ENCODE measurements around the gene MELTF.

Gene MELTF

GRCh38 chr3:197010556-197011351, 18.9 kb downstream of the MELTF start:
- Histone ChIP-seq H3K9ac (ENCODE audit: low read length in 5 of 5) (no peak overlapping the region), H3K27me3 (ENCODE audit: control insufficient read depth in 5 of 5, insufficient read depth in 4 of 5, low read length in 5 of 5) (peaks cover 0 to 11% (median 5%) of the 10 kb centered on the region in 5 donors), H3K27ac (ENCODE audit: low read depth, low read length) (no peak overlapping the region), H3K36me3 (ENCODE audit: control insufficient read depth in 5 of 5, insufficient read depth in 5 of 5, low read length in 5 of 5) (no peaks in the 10 kb centered on the region), H3K4me1 (ENCODE audit: control insufficient read depth in 5 of 5, insufficient read depth in 5 of 5, low read length in 5 of 5) (no peaks in the 10 kb centered on the region), H3K9me3 (ENCODE audit: control insufficient read depth in 5 of 5, low read length in 5 of 5) (no peaks in the 10 kb centered on the region), H3K4me3 (ENCODE audit: low read depth in 1 of 5, low read length in 5 of 5) (no peak overlapping the region)

- H3K4me3 ChIP-seq (ENCODE audit: low read depth in 1 of 5, low read length in 5 of 5) = no peak overlapping the region
- no peaks in the 10 kb centered on the region for H3K36me3 ChIP-seq (ENCODE audit: control insufficient read depth in 5 of 5, insufficient read depth in 5 of 5, low read length in 5 of 5)
- no peaks in the 10 kb centered on the region for H3K9me3 ChIP-seq (ENCODE audit: control insufficient read depth in 5 of 5, low read length in 5 of 5)
- H3K4me1 ChIP-seq (ENCODE audit: control insufficient read depth in 5 of 5, insufficient read depth in 5 of 5, low read length in 5 of 5) = no peaks in the 10 kb centered on the region
- H3K27ac ChIP-seq (ENCODE audit: low read depth, low read length) = no peak overlapping the region
- peaks cover 0 to 6% (median 5%) of the 10 kb centered on the region in 5 donors for H3K27me3 ChIP-seq (ENCODE audit: control insufficient read depth in 5 of 5, insufficient read depth in 4 of 5, low read length in 5 of 5)
- no peak overlapping the region for H3K9ac ChIP-seq (ENCODE audit: low read length in 5 of 5)
Measured at GRCh38 chr3:197009532-197010019, 20.0 kb downstream of the MELTF start.

- H3K27ac ChIP-seq (ENCODE audit: low read depth, low read length) = no peak overlapping the region
- no peaks in the 10 kb centered on the region for H3K36me3 ChIP-seq (ENCODE audit: control insufficient read depth in 5 of 5, insufficient read depth in 5 of 5, low read length in 5 of 5)
- H3K4me1 ChIP-seq (ENCODE audit: control insufficient read depth in 5 of 5, insufficient read depth in 5 of 5, low read length in 5 of 5) = peaks cover 0 to 5% (median 3%) of the 10 kb centered on the region in 5 donors
- no peaks in the 10 kb centered on the region for H3K9me3 ChIP-seq (ENCODE audit: control insufficient read depth in 5 of 5, low read length in 5 of 5)
- H3K4me3 ChIP-seq (ENCODE audit: low read depth in 1 of 5, low read length in 5 of 5) = no peak overlapping the region
- peaks cover 0 to 6% (median 5%) of the 10 kb centered on the region in 5 donors for H3K27me3 ChIP-seq (ENCODE audit: control insufficient read depth in 5 of 5, insufficient read depth in 4 of 5, low read length in 5 of 5)
- H3K9ac ChIP-seq (ENCODE audit: low read length in 5 of 5) = no peak overlapping the region
Measured at GRCh38 chr3:197008436-197009209, 21.0 kb downstream of the MELTF start.

GRCh38 chr3:197007953-197008352, 21.7 kb downstream of the MELTF start:
- Histone ChIP-seq H3K36me3 (ENCODE audit: control insufficient read depth in 5 of 5, insufficient read depth in 5 of 5, low read length in 5 of 5) (no peaks in the 10 kb centered on the region), H3K27me3 (ENCODE audit: control insufficient read depth in 5 of 5, insufficient read depth in 4 of 5, low read length in 5 of 5) (peaks cover 0 to 6% (median 5%) of the 10 kb centered on the region in 5 donors), H3K27ac (ENCODE audit: low read depth, low read length) (no peak overlapping the region), H3K4me1 (ENCODE audit: control insufficient read depth in 5 of 5, insufficient read depth in 5 of 5, low read length in 5 of 5) (peaks cover 0 to 8% (median 6%) of the 10 kb centered on the region in 5 donors), H3K9ac (ENCODE audit: low read length in 5 of 5) (no peak overlapping the region), H3K9me3 (ENCODE audit: control insufficient read depth in 5 of 5, low read length in 5 of 5) (no peaks in the 10 kb centered on the region), H3K4me3 (ENCODE audit: low read depth in 1 of 5, low read length in 5 of 5) (no peak overlapping the region)

GRCh38 chr3:197007296-197007940, 22.2 kb downstream of the MELTF start:
- Histone ChIP-seq H3K4me3 (ENCODE audit: low read depth in 1 of 5, low read length in 5 of 5) (no peak overlapping the region), H3K9me3 (ENCODE audit: control insufficient read depth in 5 of 5, low read length in 5 of 5) (no peaks in the 10 kb centered on the region), H3K27me3 (ENCODE audit: control insufficient read depth in 5 of 5, insufficient read depth in 4 of 5, low read length in 5 of 5) (peaks cover 0 to 6% (median 5%) of the 10 kb centered on the region in 5 donors), H3K4me1 (ENCODE audit: control insufficient read depth in 5 of 5, insufficient read depth in 5 of 5, low read length in 5 of 5) (peaks cover 0 to 11% (median 6%) of the 10 kb centered on the region in 5 donors), H3K9ac (ENCODE audit: low read length in 5 of 5) (no peak overlapping the region), H3K36me3 (ENCODE audit: control insufficient read depth in 5 of 5, insufficient read depth in 5 of 5, low read length in 5 of 5) (no peaks in the 10 kb centered on the region), H3K27ac (ENCODE audit: low read depth, low read length) (no peak overlapping the region)

- H3K9me3 ChIP-seq (ENCODE audit: control insufficient read depth in 5 of 5, low read length in 5 of 5) = no peaks in the 10 kb centered on the region
- H3K9ac ChIP-seq (ENCODE audit: low read length in 5 of 5) = no peak overlapping the region
- peaks cover 0 to 6% (median 5%) of the 10 kb centered on the region in 5 donors for H3K27me3 ChIP-seq (ENCODE audit: control insufficient read depth in 5 of 5, insufficient read depth in 4 of 5, low read length in 5 of 5)
- H3K36me3 ChIP-seq (ENCODE audit: control insufficient read depth in 5 of 5, insufficient read depth in 5 of 5, low read length in 5 of 5) = no peaks in the 10 kb centered on the region
- no peak overlapping the region for H3K27ac ChIP-seq (ENCODE audit: low read depth, low read length)
- peaks cover 0 to 17% (median 11%) of the 10 kb centered on the region in 5 donors for H3K4me1 ChIP-seq (ENCODE audit: control insufficient read depth in 5 of 5, insufficient read depth in 5 of 5, low read length in 5 of 5)
- no peak overlapping the region for H3K4me3 ChIP-seq (ENCODE audit: low read depth in 1 of 5, low read length in 5 of 5)
Measured at GRCh38 chr3:197006860-197007259, 22.8 kb downstream of the MELTF start.

GRCh38 chr3:197006446-197006845, 23.2 kb downstream of the MELTF start:
- H3K27ac ChIP-seq (ENCODE audit: low read depth, low read length) = no peak overlapping the region
- H3K9me3 ChIP-seq (ENCODE audit: control insufficient read depth in 5 of 5, low read length in 5 of 5) = no peaks in the 10 kb centered on the region
- H3K27me3 ChIP-seq (ENCODE audit: control insufficient read depth in 5 of 5, insufficient read depth in 4 of 5, low read length in 5 of 5) = peaks cover 0 to 6% (median 5%) of the 10 kb centered on the region in 5 donors
- no peak overlapping the region for H3K4me3 ChIP-seq (ENCODE audit: low read depth in 1 of 5, low read length in 5 of 5)
- peaks cover 0 to 19% (median 11%) of the 10 kb centered on the region in 5 donors for H3K4me1 ChIP-seq (ENCODE audit: control insufficient read depth in 5 of 5, insufficient read depth in 5 of 5, low read length in 5 of 5)
- H3K36me3 ChIP-seq (ENCODE audit: control insufficient read depth in 5 of 5, insufficient read depth in 5 of 5, low read length in 5 of 5) = no peaks in the 10 kb centered on the region
- H3K9ac ChIP-seq (ENCODE audit: low read length in 5 of 5) = no peak overlapping the region

GRCh38 chr3:197003461-197004385, 25.9 kb downstream of the MELTF start:
- H3K9me3 ChIP-seq (ENCODE audit: control insufficient read depth in 5 of 5, low read length in 5 of 5) = peaks cover 0 to 3% (median 0%) of the 10 kb centered on the region in 5 donors
- H3K27me3 ChIP-seq (ENCODE audit: control insufficient read depth in 5 of 5, insufficient read depth in 4 of 5, low read length in 5 of 5) = peaks cover 0 to 5% (median 0%) of the 10 kb centered on the region in 5 donors
- peaks cover 0 to 19% (median 11%) of the 10 kb centered on the region in 5 donors for H3K4me1 ChIP-seq (ENCODE audit: control insufficient read depth in 5 of 5, insufficient read depth in 5 of 5, low read length in 5 of 5)
- no peaks in the 10 kb centered on the region for H3K36me3 ChIP-seq (ENCODE audit: control insufficient read depth in 5 of 5, insufficient read depth in 5 of 5, low read length in 5 of 5)
- H3K4me3 ChIP-seq (ENCODE audit: low read depth in 1 of 5, low read length in 5 of 5) = peak overlapping the region; percentile 25 to 70 (median 61)
- H3K9ac ChIP-seq (ENCODE audit: low read length in 5 of 5) = peak overlapping the region in 4 of 5 donors; percentile 30 to 73 (median 56)
- no peak overlapping the region for H3K27ac ChIP-seq (ENCODE audit: low read depth, low read length)

Measured in subcutaneous abdominal adipose tissue (tissue), 5 donors.